H9 (cell line): Measurements from ENCODE around the gene CCDC154. TPM values are rescaled to one million over a fixed set of nuclear protein-coding genes. Genes with fewer than 3 reads are reported as not detected.

Source experiments
- DNase-seq: peaks from one replicate; pipeline ENCODE4 v3.0.0-alpha.2; 2017
- H2AFZ ChIP-seq: one replicate; pipeline ENCODE4 v1.6.1; 2013; ENCODE audit warnings: mild to moderate bottlenecking, low read length, control low read depth, moderate library complexity
- H2AK5ac ChIP-seq: 2 replicates; pipeline ENCODE4 v1.6.1; 2013; ENCODE audit warnings: low read length, control low read depth, mixed read lengths; ENCODE audit not compliant: insufficient read length
- H2BK120ac ChIP-seq: one replicate; pipeline ENCODE4 v1.6.1; 2013; ENCODE audit warnings: low read depth, mild to moderate bottlenecking, low read length, control low read depth, inconsistent platforms; ENCODE audit not compliant: poor library complexity, severe bottlenecking
- H2BK12ac ChIP-seq: 2 replicates; pipeline ENCODE4 v1.6.1; 2013; ENCODE audit warnings: low read length, control low read depth, mixed read lengths, low read depth; ENCODE audit not compliant: insufficient read length
- H2BK15ac ChIP-seq: 2 replicates; pipeline ENCODE4 v1.6.1; 2013; ENCODE audit warnings: low read depth, low read length, control low read depth
- H2BK20ac ChIP-seq: one replicate; pipeline ENCODE4 v1.6.1; 2013; ENCODE audit warnings: low read depth, mild to moderate bottlenecking, low read length, control low read depth, inconsistent platforms; ENCODE audit not compliant: poor library complexity, severe bottlenecking
- H2BK5ac ChIP-seq: 2 replicates; pipeline ENCODE4 v1.6.1; 2013; ENCODE audit warnings: low read length, control low read depth, mixed read lengths; ENCODE audit not compliant: insufficient read length
- H3K14ac ChIP-seq: 2 replicates; pipeline ENCODE4 v1.6.1; 2013; ENCODE audit warnings: low read length, control low read depth; ENCODE audit not compliant: insufficient read depth
- H3K18ac ChIP-seq: 2 replicates; pipeline ENCODE4 v1.6.1; 2013; ENCODE audit warnings: low read depth, mild to moderate bottlenecking, mixed read lengths, low read length, control low read depth; ENCODE audit not compliant: insufficient read length
- H3K23ac ChIP-seq: 2 replicates; pipeline ENCODE4 v1.6.1; 2013; ENCODE audit warnings: low read length, control low read depth, mixed read lengths, low read depth; ENCODE audit not compliant: insufficient read length
- H3K23me2 ChIP-seq: 2 replicates; pipeline ENCODE4 v1.6.1; 2013; ENCODE audit warnings: low read depth, mild to moderate bottlenecking, mixed read lengths, low read length, control low read depth; ENCODE audit not compliant: insufficient read length, poor library complexity, severe bottlenecking
- H3K27ac ChIP-seq: 2 replicates; pipeline ENCODE4 v1.5.1; 2013; ENCODE audit warnings: low read length, control low read depth, mixed read lengths, low read depth; ENCODE audit not compliant: insufficient read length
- H3K27me3 ChIP-seq: 2 replicates; pipeline ENCODE4 v1.6.1; 2013; ENCODE audit warnings: low read length, control low read depth, inconsistent platforms; ENCODE audit not compliant: insufficient read depth
- H3K4ac ChIP-seq: 2 replicates; pipeline ENCODE4 v1.6.1; 2013; ENCODE audit warnings: low read depth, mild to moderate bottlenecking, control low read depth, inconsistent platforms, low read length, moderate library complexity
- H3K4me1 ChIP-seq: 2 replicates; pipeline ENCODE4 v1.6.1; 2013; ENCODE audit warnings: low read length, control low read depth, inconsistent platforms; ENCODE audit not compliant: insufficient read depth
- H3K4me2 ChIP-seq: 2 replicates; pipeline ENCODE4 v1.6.1; 2013; ENCODE audit warnings: low read length, control low read depth, mixed read lengths; ENCODE audit not compliant: insufficient read length, insufficient read depth
- H3K56ac ChIP-seq: 2 replicates; pipeline ENCODE4 v1.6.1; 2013; ENCODE audit warnings: low read depth, mild to moderate bottlenecking, mixed read lengths, low read length, control low read depth; ENCODE audit not compliant: insufficient read length
- H3K79me1 ChIP-seq: 2 replicates; pipeline ENCODE4 v1.6.1; 2013; ENCODE audit warnings: low read depth, mild to moderate bottlenecking, moderate library complexity, low read length, control low read depth, inconsistent platforms; ENCODE audit not compliant: insufficient read depth, poor library complexity, severe bottlenecking
- H3K79me2 ChIP-seq: 2 replicates; pipeline ENCODE4 v1.6.1; 2013; ENCODE audit warnings: low read length, control low read depth, inconsistent platforms; ENCODE audit not compliant: insufficient read depth
- H3K9ac ChIP-seq: 2 replicates; pipeline ENCODE4 v1.6.1; 2013; ENCODE audit warnings: low read length, control low read depth, mixed read lengths; ENCODE audit not compliant: insufficient read length; ENCODE audit errors: extremely low read depth
- H3K9me3 ChIP-seq: one replicate; pipeline ENCODE4 v1.6.1; 2013; ENCODE audit warnings: low read depth, low read length, inconsistent platforms; ENCODE audit not compliant: control insufficient read depth
- H3T11ph ChIP-seq: one replicate; pipeline ENCODE4 v1.6.1; 2013; ENCODE audit warnings: mild to moderate bottlenecking, low read length, control low read depth, inconsistent platforms
- H4K20me1 ChIP-seq: one replicate; pipeline ENCODE4 v1.6.1; 2013; ENCODE audit not compliant: control insufficient read depth, insufficient read length, insufficient read depth
- H4K5ac ChIP-seq: 2 replicates; pipeline ENCODE4 v1.6.1; 2013; ENCODE audit warnings: low read depth, mild to moderate bottlenecking, mixed read lengths, low read length, control low read depth; ENCODE audit not compliant: insufficient read length
- H4K8ac ChIP-seq: replicated peaks from 2 replicates; pipeline ENCODE4 v1.6.1; 2013; ENCODE audit warnings: low read length, control low read depth, mixed read lengths, low read depth; ENCODE audit not compliant: insufficient read length
- H4K91ac ChIP-seq: 2 replicates; pipeline ENCODE4 v1.6.1; 2013; ENCODE audit warnings: low read depth, mild to moderate bottlenecking, moderate library complexity, mixed read lengths, low read length, control low read depth; ENCODE audit not compliant: insufficient read length
- H3K27ac Mint-ChIP-seq, 3 experiments: 2 replicates in 2 of 3; 3 replicates in 1 of 3; pipeline ENCODE4 v1.8.0; 2020 to 2021; ENCODE audit warnings: mixed read lengths in 3 of 3, mild to moderate bottlenecking in 1 of 3, moderate library complexity in 1 of 3
- H3K27me3 Mint-ChIP-seq: 2 replicates; pipeline ENCODE4 v1.8.0; 2021; ENCODE audit warnings: low read depth, mild to moderate bottlenecking, moderate library complexity, mixed read lengths
- H3K36me3 Mint-ChIP-seq, 3 experiments: 2 replicates in 2 of 3; 3 replicates in 1 of 3; pipeline ENCODE4 v1.8.0; 2020 to 2021; ENCODE audit warnings: low read depth in 3 of 3, mixed read lengths in 3 of 3; ENCODE audit not compliant: insufficient read depth in 1 of 3
- H3K4me1 Mint-ChIP-seq, 2 experiments: 2 replicates each; pipeline ENCODE4 v1.8.0; 2020; ENCODE audit warnings: mixed read lengths in 2 of 2
- H3K4me3 Mint-ChIP-seq, 2 experiments: 2 replicates in 1 of 2; 3 replicates in 1 of 2; pipeline ENCODE4 v1.8.0; 2020 to 2021; ENCODE audit warnings: mild to moderate bottlenecking in 2 of 2, mixed read lengths in 2 of 2, moderate library complexity in 1 of 2
- H3K9me3 Mint-ChIP-seq, 2 experiments: 2 replicates in 1 of 2; 3 replicates in 1 of 2; pipeline ENCODE4 v1.8.0; 2020; ENCODE audit warnings: mild to moderate bottlenecking in 2 of 2, mixed read lengths in 2 of 2, moderate library complexity in 1 of 2
- WGBS: extraction: QIAGEN DNeasy Blood & Tissue Kit; methylation state at CpG from one replicate; pipeline ENCODE4 v1.1.7; 2013; ENCODE audit warnings: missing lambda C conversion rate, low lambda C conversion rate, mixed read lengths; ENCODE audit not compliant: insufficient read length; ENCODE audit errors: extremely low coverage; 5-methylcytosine and 5-hydroxymethylcytosine counted together
- total RNA-seq: library from RNA; stranded (reverse); gene quantifications from 2 replicates; pipeline ENCODE4 v1.2.1, GENCODE V29; 2021
- TF ChIP-seq, protein P1 (sequence below): fragments of 200-600 bp; sonication (generic); conservative IDR thresholded peaks from 3 replicates; pipeline ENCODE4 v1.8.0; 2021; ENCODE audit warnings: antibody characterized with exemption, mild to moderate bottlenecking

Gene CCDC154
- total RNA-seq, 1 experiment from 2014 or later: 1.3 TPM

DNA sequence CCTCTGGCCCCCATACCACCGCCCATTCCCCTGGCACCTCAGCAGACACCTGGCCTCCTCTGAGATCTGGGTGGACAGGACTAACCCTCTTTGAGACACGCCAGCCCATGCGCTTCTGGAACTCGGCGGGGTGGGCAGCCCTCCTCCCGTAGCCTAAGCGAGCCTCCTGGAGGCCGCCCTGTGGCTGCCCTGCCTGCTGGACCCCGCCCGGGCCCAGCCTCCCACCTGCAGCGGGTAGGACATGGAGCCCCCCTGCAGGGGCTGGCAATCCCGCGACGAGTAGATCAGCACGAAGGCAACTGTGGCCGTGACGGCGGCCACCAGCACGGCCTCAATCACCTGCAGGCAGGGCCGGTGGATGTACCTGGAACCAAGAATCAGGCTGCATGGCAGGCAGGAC is 8.2 kb upstream of the CCDC154 start:
- H4K20me1 ChIP-seq: no peaks in the 10 kb centered on the region
- no peak overlapping the region for H2BK12ac ChIP-seq
- no peak for DNase-seq
- no peaks in the 10 kb centered on the region for H3K4me1 ChIP-seq
- Mint-ChIP-seq H3K9me3 (no peaks in the 10 kb centered on the region), H3K4me3 (no peak overlapping the region), H3K4me1 (no peaks in the 10 kb centered on the region), H3K36me3 (peaks cover 0 to 36% (median 31%) of the 10 kb centered on the region in 3 experiments; a peak in 6 of 7 replicates), H3K27ac (no peak overlapping the region), H3K27me3 (peaks cover 1% of the 10 kb centered on the region; the same call in 1 of the 2 replicates)
- H3K23me2 ChIP-seq: no peaks in the 10 kb centered on the region
- H4K5ac ChIP-seq: no peak overlapping the region
- no CpG with 5 or more reads among the region's 20 CpGs for WGBS
- H2BK15ac ChIP-seq: no peak overlapping the region
- H3K79me1 ChIP-seq: no peaks in the 10 kb centered on the region
- H3K27ac ChIP-seq: no peak overlapping the region
- no peak overlapping the region for H3K23ac ChIP-seq
- H2BK120ac ChIP-seq: no peak overlapping the region
- H2BK20ac ChIP-seq: no peak overlapping the region
- no peaks in the 10 kb centered on the region for H3K27me3 ChIP-seq
- H3K14ac ChIP-seq: no peak overlapping the region
- no peak overlapping the region for H3T11ph ChIP-seq
- no peak overlapping the region for H2AK5ac ChIP-seq
- no peak overlapping the region for H3K4ac ChIP-seq
- H3K9me3 ChIP-seq: no peaks in the 10 kb centered on the region
- TF ChIP-seq, protein P1, sequence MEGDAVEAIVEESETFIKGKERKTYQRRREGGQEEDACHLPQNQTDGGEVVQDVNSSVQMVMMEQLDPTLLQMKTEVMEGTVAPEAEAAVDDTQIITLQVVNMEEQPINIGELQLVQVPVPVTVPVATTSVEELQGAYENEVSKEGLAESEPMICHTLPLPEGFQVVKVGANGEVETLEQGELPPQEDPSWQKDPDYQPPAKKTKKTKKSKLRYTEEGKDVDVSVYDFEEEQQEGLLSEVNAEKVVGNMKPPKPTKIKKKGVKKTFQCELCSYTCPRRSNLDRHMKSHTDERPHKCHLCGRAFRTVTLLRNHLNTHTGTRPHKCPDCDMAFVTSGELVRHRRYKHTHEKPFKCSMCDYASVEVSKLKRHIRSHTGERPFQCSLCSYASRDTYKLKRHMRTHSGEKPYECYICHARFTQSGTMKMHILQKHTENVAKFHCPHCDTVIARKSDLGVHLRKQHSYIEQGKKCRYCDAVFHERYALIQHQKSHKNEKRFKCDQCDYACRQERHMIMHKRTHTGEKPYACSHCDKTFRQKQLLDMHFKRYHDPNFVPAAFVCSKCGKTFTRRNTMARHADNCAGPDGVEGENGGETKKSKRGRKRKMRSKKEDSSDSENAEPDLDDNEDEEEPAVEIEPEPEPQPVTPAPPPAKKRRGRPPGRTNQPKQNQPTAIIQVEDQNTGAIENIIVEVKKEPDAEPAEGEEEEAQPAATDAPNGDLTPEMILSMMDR: no peak
- H4K8ac ChIP-seq: no peak overlapping the region
- H3K4me2 ChIP-seq: no peak overlapping the region
- H3K79me2 ChIP-seq: no peaks in the 10 kb centered on the region
- H2BK5ac ChIP-seq: no peak overlapping the region
- H2AFZ ChIP-seq: no peak overlapping the region
- H3K18ac ChIP-seq: no peak overlapping the region
- no peak overlapping the region for H4K91ac ChIP-seq
- no peak overlapping the region for H3K56ac ChIP-seq
- H3K9ac ChIP-seq: no peak overlapping the region
